ENCODE measurements around the gene FSTL4.

The FSTL4 gene

GRCh38 chr5:133365738-133366137 lies 246.6 kb downstream of the FSTL4 start:
- no peak for DNase-seq (ENCODE audit: low read depth)

- no peak for DNase-seq (ENCODE audit: low read depth)
Observed at GRCh38 chr5:133364936-133365707, 247.2 kb downstream of the FSTL4 start.

- no peak for DNase-seq (ENCODE audit: low read depth)
Observed at GRCh38 chr5:133363807-133364587, 248.3 kb downstream of the FSTL4 start.

DNA sequence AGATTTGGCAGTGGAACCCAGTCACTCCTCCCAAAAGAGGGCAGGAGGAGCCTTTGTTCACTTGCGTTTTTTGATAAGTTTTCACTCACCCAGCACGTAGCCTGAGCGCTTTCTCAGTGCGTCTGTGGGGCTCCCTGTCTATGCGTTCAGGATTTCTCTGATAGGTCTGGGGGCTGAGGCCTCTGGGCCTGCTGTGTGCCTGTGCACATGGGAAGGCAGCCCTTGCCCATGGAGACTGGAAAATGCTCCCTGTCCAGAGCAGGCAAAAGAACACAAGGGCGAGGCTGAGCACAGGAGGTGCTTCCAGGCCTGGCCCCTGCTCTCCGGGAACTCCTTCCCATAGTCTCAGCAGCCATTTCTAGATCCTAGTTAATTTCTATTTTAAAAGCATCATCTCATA lies 249.9 kb downstream of the FSTL4 start:
- no peak for DNase-seq (ENCODE audit: low read depth)

DNA sequence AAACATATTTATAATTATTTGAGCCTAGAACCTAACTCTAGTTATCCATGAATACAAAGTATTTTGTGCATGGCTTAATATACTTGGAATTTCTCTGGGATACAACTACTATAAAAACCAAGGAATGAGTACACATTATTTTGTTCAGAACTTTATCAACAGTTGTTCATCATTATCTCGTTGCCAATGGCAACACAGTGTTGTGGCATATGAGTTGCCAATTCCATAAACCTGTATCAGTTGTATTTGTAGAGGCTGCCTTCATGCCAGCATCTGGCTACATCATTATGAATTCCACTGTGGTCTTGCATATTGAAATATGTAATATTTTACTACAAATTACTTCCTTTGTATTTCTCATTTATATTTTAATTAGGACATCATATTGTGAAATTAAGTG lies 250.4 kb downstream of the FSTL4 start:
- no peak for DNase-seq (ENCODE audit: low read depth)

DNA sequence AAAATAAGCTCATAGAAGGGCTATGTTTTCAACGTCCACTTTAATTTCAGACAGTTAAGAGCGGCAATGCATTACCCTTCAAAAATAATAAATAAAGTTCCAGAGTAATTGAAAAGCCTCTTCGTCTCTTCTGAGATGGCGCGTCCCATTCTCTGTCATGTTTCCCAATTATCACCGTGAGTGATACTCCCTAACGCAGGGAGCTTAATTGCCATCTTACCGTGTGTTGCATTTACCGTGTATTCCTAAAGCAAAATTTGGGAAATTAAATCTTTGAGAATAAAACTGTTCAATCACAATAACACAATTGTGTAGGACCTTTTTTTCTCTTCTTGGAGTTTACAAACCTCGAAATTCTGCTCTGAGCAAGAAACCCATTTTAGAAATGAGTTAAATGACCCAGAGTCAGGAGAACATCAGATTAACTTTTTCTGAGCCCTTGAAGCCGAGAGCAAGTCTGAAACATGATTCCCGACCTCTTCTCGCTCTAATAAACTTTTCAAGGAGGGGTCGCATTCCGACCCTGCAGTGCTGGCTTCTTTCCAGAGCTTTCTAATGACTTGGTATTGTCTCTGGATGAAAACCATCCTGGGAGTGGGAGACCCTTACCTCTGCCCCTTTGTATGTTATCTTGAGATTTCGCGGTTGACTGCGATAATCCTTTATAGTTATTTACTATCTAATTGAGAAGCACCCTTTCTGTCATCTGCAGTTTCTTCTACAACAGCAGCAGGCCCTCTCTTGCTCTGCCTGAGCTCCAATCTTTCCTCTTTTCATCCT lies 251.5 kb downstream of the FSTL4 start:
- no peak for DNase-seq (ENCODE audit: low read depth)

- DNase-seq (ENCODE audit: low read depth): no peak
Observed at GRCh38 chr5:133359861-133360260, 252.5 kb downstream of the FSTL4 start.

- DNase-seq (ENCODE audit: low read depth): no peak
Observed at GRCh38 chr5:133358271-133358670, 254.1 kb downstream of the FSTL4 start.

DNA sequence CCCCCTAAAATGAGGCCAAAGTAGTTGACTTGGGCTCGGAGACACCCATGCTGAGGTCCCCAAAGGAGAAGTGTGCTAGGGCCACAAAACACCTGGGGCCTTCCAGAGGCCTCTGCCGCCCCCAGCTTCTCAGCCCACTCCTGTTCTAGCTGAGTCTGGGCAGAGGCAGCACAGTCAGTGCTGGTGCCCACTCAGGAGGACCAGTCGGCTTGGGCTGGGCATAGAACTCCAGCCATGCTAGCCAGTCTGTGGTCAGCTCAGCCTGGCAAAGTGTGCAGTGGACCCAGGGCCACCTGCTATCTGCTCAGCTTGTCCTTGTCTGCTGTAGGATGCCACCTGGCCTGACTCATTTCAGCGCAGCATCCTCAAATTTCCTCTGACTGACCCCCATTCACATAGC lies 254.6 kb downstream of the FSTL4 start:
- DNase-seq (ENCODE audit: low read depth): no peak

- no peak for DNase-seq (ENCODE audit: low read depth)
Observed at GRCh38 chr5:133356984-133357421, 255.3 kb downstream of the FSTL4 start.

GRCh38 chr5:133356396-133356983 lies 255.9 kb downstream of the FSTL4 start:
- no peak for DNase-seq (ENCODE audit: low read depth)

- DNase-seq (ENCODE audit: low read depth): no peak
Observed at GRCh38 chr5:133354323-133355185, 257.8 kb downstream of the FSTL4 start.

GRCh38 chr5:133353741-133354140 lies 258.6 kb downstream of the FSTL4 start:
- peak; percentile 14 for DNase-seq (ENCODE audit: low read depth)

- DNase-seq (ENCODE audit: low read depth): no peak
Observed at GRCh38 chr5:133348406-133348805, 263.9 kb downstream of the FSTL4 start.

- no peak for DNase-seq (ENCODE audit: low read depth)
Observed at GRCh38 chr5:133347039-133347438, 265.3 kb downstream of the FSTL4 start.

DNA sequence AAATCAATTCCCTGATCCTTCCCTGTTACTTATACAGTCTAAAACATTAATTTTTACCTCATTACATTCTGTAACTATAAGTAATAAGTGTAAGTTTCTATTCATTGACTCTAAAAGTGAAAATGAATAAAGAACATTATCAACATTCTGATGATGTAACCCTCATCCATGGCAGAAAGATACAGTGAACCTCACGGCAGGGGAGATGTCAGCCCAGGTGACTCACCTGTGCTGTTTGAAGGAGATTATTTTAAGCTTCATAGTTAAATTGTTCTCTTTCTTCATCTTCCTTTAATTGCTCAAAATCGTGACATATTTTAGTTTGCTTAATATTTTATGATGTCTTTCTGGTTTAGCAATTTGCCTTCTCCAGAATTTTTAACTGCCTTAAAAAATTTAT lies 268.1 kb downstream of the FSTL4 start:
- DNase-seq (ENCODE audit: low read depth): no peak

GRCh38 chr5:133343196-133343595 lies 269.1 kb downstream of the FSTL4 start:
- no peak for DNase-seq (ENCODE audit: low read depth)

DNA sequence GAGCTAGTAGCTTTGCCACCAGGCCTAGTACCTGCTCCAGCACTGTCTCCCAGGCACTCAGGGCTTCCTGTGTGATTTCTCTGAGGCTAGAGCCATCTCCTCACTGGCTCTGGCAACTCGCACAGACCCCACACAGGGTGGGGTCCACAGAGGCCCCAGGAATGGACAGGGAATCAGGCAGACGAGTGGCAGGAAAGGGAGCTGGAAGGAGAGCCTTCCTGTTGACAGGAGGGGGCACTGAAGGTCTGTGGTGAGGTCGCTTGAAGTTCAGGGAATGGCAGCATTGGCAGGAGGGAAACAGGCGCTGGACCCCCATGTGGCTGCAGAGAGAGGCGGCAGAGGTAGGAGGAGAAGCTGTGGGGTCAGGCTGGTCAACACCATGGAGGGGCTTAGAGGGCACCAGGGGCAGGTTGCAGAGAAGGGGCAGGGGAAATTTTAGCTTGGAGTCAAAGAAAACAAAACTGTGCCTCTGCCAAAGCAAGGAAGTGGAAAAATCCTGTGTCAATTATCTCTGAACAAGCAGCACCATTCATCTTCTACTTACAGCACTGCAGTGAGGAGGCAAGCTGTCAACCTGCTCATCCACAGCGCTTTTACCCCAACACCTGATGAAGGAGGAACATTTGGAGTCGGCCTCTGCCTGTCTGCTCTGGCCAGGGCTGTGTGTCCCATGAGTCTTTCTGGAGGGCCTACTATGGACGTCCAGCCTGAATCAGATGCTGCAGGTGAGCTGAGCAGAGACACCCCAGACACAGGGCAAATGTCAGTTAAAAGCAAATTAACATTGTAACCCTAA lies 270.2 kb downstream of the FSTL4 start:
- DNase-seq (ENCODE audit: low read depth): no peak

- DNase-seq (ENCODE audit: low read depth): no peak
Observed at GRCh38 chr5:133341296-133341695, 271.0 kb downstream of the FSTL4 start.

DNA sequence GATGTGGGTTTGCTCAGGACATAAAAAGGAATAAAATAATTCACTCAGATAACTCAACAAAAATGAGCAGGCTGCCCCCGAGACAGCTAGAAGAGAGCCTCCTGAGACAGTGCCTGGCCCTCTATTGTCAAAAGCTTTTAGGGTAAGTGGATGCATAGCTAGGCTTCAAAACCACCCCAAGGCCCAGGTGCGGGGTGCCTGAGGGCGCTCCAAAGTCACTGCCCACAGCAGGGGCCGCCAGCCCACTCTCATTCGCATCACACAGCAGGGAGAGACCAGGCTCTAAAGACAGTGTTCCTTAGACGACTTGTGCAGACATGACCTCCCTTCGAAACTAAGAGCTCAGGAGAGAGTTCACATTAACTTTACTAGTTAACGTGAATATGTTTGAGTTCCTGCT lies 271.5 kb downstream of the FSTL4 start:
- no peak for DNase-seq (ENCODE audit: low read depth)
